Heart left ventricle (tissue), 13 donors: ENCODE data around the gene EIF5A.

Experiments
- CTCF ChIP-seq, 12 donors: fragments of 200-600 bp; sonication (generic) in 4 of 12; IDR thresholded peaks; one replicate each; pipeline versions ENCODE4 v1.5.0 to v1.8.0; 2018 to 2022; ENCODE audit warnings: antibody characterized with exemption in 12 of 12, mild to moderate bottlenecking in 5 of 12
- POLR2A ChIP-seq, 2 donors: fragments of 450-650 bp; IDR thresholded peaks; one replicate each; pipeline ENCODE4 v1.6.1; 2017; ENCODE audit warnings: antibody characterized with exemption in 2 of 2, mild to moderate bottlenecking in 2 of 2, moderate library complexity in 2 of 2
- donor health status: ischemic (EF 13 %, LVEDD 7.1; RV severe dilation, severe dysfunction).
- donor health status: DM: no; HTN: yes; CAD: no.
- donor health status: DM: no; HTN: no; CAD: no.
- donor health status: ischemic (EF 25% LVEDD 6.9; RV normal size, moderate dysfunction).
- donor health status: ischemic (EF 25% LVEDD 5.7; RV mildly dilated, moderate dysfunction).
- donor health status: ischemic (EF 35%, LVEDD 5.7; RV mildly dilated, moderate dysfunction).
- donor health status: nonischemic (EF 11% LVEDD 7.7; RV severe dilation, severe dysfunction).
- donor health status: DM: yes; HTN: yes; CAD: no.
- donor health status: PGD.
- donor health status: ischemic (EF 29% LVEDD 5.4; RV normal size, mild dysfunction).
- donor health status: nonischemic (EF 23%, LVEDD 6.1; RV moderate dilation, normal function).

GRCh38 chr17:7312432-7313087 lies 5.1 kb downstream of the EIF5A start:
- TF ChIP-seq CTCF (IDR thresholded peaks at IDR 0.05) (no peak), POLR2A (IDR thresholded peaks at IDR 0.05) (no peak)
